HepG2 (cell line): ENCODE measurements around the gene PSMB3. TPM values are rescaled to one million over a fixed set of nuclear protein-coding genes. Genes with fewer than 3 reads are reported as not detected.

Experiments
- ATF7 ChIP-seq, 2 experiments: fragments of 450-650 bp in 1 of 2; sonication (generic) in 1 of 2; formaldehyde crosslinking in 1 of 2; IDR thresholded peaks; 2 replicates each; pipeline versions ENCODE4 v1.4.0 to v1.6.1; 2016 to 2020; ENCODE audit warnings: antibody characterized with exemption in 1 of 2, mild to moderate bottlenecking in 1 of 2, missing genetic modification reagents in 1 of 2
- CEBPB ChIP-seq: IDR thresholded peaks from 2 replicates; pipeline ENCODE4 v1.6.1; 2011; ENCODE audit warnings: low read depth, low read length, improper control_type of control experiment, borderline replicate concordance
- CENPT ChIP-seq: sonication (generic); formaldehyde crosslinking; IDR thresholded peaks from 2 replicates; pipeline ENCODE4 v1.8.0; 2022; ENCODE audit warnings: low read depth, mild to moderate bottlenecking, moderate library complexity, missing genetic modification reagents
- FOXO1 ChIP-seq: sonication (generic); formaldehyde crosslinking; IDR thresholded peaks from 2 replicates; pipeline ENCODE4 v1.4.0; 2020; ENCODE audit warnings: missing genetic modification reagents
- HMG20B ChIP-seq: conservative IDR thresholded peaks from 2 replicates; pipeline ENCODE4 v1.6.1; 2016; ENCODE audit warnings: missing genetic modification reagents, missing compliant biosample characterization
- HOXA9 ChIP-seq: sonication (generic); formaldehyde crosslinking; IDR thresholded peaks from 2 replicates; pipeline ENCODE4 v1.8.1; 2022; ENCODE audit warnings: missing genetic modification reagents, mild to moderate bottlenecking, moderate library complexity, borderline replicate concordance
- MAFF ChIP-seq: IDR thresholded peaks from 2 replicates; pipeline ENCODE4 v1.6.1; 2011; ENCODE audit warnings: low read depth, low read length, improper control_type of control experiment
- MEIS2 ChIP-seq: sonication (generic); formaldehyde crosslinking; IDR thresholded peaks from 2 replicates; pipeline ENCODE4 v1.9.0; 2021; ENCODE audit warnings: mild to moderate bottlenecking, missing genetic modification reagents
- MTA1 ChIP-seq: sonication (generic); formaldehyde crosslinking; IDR thresholded peaks from 2 replicates; pipeline ENCODE4 v1.4.0; 2020; ENCODE audit warnings: missing genetic modification reagents, mild to moderate bottlenecking, borderline replicate concordance
- NFIC ChIP-seq: IDR thresholded peaks from 2 replicates; pipeline ENCODE4 v1.6.1; 2012; ENCODE audit warnings: mild to moderate bottlenecking, low read length, inconsistent platforms
- NFKBIZ ChIP-seq: IDR thresholded peaks from 2 replicates; pipeline ENCODE4 v1.6.1; 2018; ENCODE audit warnings: missing genetic modification reagents, missing compliant biosample characterization
- SAP130 ChIP-seq: IDR thresholded peaks from 2 replicates; pipeline ENCODE4 v1.6.1; 2016; ENCODE audit warnings: low read depth
- SUZ12 ChIP-seq: fragments of 150-350 bp; IDR thresholded peaks from 2 replicates; pipeline ENCODE4 v1.6.1; 2014; ENCODE audit warnings: low read depth, low read length
- TCF12 ChIP-seq, 2 experiments: fragments of 450-650 bp in 1 of 2; sonication (generic) in 1 of 2; formaldehyde crosslinking in 1 of 2; IDR thresholded peaks; 2 replicates each; pipeline versions ENCODE4 v1.6.1 to v1.8.0; 2017 to 2022; ENCODE audit warnings: antibody characterized with exemption in 1 of 2, mild to moderate bottlenecking in 1 of 2, missing genetic modification reagents in 1 of 2, moderate library complexity in 1 of 2
- ZNF577 ChIP-seq: sonication (generic); formaldehyde crosslinking; IDR thresholded peaks from 2 replicates; pipeline ENCODE4 v1.4.0; 2020; ENCODE audit warnings: mild to moderate bottlenecking, low read depth, missing genetic modification reagents, borderline replicate concordance
- ZNF776 ChIP-seq: sonication (generic); formaldehyde crosslinking; IDR thresholded peaks from 2 replicates; pipeline ENCODE4 v1.4.0; 2020; ENCODE audit warnings: mild to moderate bottlenecking, missing genetic modification reagents
- ZNF841 ChIP-seq: sonication (generic); formaldehyde crosslinking; IDR thresholded peaks from 2 replicates; pipeline ENCODE4 v1.8.1; 2023; ENCODE audit warnings: missing genetic modification reagents, borderline replicate concordance
- ZSCAN21 ChIP-seq: sonication (generic); formaldehyde crosslinking; IDR thresholded peaks from 2 replicates; pipeline ENCODE4 v1.8.0; 2022; ENCODE audit warnings: mild to moderate bottlenecking, missing genetic modification reagents, moderate library complexity, borderline replicate concordance
- polyA plus RNA-seq, 8 experiments: library from polyadenylated mRNA; depleted of rRNA in 3 of 8; stranded (reverse) in 7 of 8; unstranded in 1 of 8; fragments of >200 nt; fragmentation: Illumina TruSeq in 4 of 8; extraction: Trizol in 4 of 8; gene quantifications; 2 replicates each; pipeline versions ENCODE4 v1.2.1 to v1.2.3, GENCODE V29; 2011 to 2016; ENCODE audit warnings: low read depth in 4 of 8, missing spikeins in 1 of 8, mixed read lengths in 1 of 8; ENCODE audit not compliant: insufficient read depth in 1 of 8
- total RNA-seq, 5 experiments: library from RNA; depleted of rRNA; stranded (reverse); fragments of >200 nt; fragmentation: Illumina TruSeq; extraction: Trizol; gene quantifications; 2 replicates each; pipeline ENCODE4 v1.2.3, GENCODE V29; 2016; ENCODE audit warnings: low read depth in 1 of 5
- TF ChIP-seq, protein P1 (sequence below): sonication (generic); formaldehyde crosslinking; IDR thresholded peaks from 2 replicates; pipeline ENCODE4 v1.5.0; 2020; ENCODE audit warnings: mild to moderate bottlenecking, missing genetic modification reagents, borderline replicate concordance
- TF ChIP-seq, protein P2 (sequence below): sonication (generic); formaldehyde crosslinking; IDR thresholded peaks from 2 replicates; pipeline ENCODE4 v1.5.1; 2020; ENCODE audit warnings: mild to moderate bottlenecking, missing genetic modification reagents, borderline replicate concordance

The PSMB3 gene
- total and polyA plus RNA-seq, 2 of the 13 experiments (the other 11 are each of a cell fraction or from before 2014, with no cell fraction given), result 366 to 517 TPM

GRCh38 chr17:38751808-38752307 lies 683 bp upstream of the PSMB3 start (continued):
- TF ChIP-seq, protein P1, sequence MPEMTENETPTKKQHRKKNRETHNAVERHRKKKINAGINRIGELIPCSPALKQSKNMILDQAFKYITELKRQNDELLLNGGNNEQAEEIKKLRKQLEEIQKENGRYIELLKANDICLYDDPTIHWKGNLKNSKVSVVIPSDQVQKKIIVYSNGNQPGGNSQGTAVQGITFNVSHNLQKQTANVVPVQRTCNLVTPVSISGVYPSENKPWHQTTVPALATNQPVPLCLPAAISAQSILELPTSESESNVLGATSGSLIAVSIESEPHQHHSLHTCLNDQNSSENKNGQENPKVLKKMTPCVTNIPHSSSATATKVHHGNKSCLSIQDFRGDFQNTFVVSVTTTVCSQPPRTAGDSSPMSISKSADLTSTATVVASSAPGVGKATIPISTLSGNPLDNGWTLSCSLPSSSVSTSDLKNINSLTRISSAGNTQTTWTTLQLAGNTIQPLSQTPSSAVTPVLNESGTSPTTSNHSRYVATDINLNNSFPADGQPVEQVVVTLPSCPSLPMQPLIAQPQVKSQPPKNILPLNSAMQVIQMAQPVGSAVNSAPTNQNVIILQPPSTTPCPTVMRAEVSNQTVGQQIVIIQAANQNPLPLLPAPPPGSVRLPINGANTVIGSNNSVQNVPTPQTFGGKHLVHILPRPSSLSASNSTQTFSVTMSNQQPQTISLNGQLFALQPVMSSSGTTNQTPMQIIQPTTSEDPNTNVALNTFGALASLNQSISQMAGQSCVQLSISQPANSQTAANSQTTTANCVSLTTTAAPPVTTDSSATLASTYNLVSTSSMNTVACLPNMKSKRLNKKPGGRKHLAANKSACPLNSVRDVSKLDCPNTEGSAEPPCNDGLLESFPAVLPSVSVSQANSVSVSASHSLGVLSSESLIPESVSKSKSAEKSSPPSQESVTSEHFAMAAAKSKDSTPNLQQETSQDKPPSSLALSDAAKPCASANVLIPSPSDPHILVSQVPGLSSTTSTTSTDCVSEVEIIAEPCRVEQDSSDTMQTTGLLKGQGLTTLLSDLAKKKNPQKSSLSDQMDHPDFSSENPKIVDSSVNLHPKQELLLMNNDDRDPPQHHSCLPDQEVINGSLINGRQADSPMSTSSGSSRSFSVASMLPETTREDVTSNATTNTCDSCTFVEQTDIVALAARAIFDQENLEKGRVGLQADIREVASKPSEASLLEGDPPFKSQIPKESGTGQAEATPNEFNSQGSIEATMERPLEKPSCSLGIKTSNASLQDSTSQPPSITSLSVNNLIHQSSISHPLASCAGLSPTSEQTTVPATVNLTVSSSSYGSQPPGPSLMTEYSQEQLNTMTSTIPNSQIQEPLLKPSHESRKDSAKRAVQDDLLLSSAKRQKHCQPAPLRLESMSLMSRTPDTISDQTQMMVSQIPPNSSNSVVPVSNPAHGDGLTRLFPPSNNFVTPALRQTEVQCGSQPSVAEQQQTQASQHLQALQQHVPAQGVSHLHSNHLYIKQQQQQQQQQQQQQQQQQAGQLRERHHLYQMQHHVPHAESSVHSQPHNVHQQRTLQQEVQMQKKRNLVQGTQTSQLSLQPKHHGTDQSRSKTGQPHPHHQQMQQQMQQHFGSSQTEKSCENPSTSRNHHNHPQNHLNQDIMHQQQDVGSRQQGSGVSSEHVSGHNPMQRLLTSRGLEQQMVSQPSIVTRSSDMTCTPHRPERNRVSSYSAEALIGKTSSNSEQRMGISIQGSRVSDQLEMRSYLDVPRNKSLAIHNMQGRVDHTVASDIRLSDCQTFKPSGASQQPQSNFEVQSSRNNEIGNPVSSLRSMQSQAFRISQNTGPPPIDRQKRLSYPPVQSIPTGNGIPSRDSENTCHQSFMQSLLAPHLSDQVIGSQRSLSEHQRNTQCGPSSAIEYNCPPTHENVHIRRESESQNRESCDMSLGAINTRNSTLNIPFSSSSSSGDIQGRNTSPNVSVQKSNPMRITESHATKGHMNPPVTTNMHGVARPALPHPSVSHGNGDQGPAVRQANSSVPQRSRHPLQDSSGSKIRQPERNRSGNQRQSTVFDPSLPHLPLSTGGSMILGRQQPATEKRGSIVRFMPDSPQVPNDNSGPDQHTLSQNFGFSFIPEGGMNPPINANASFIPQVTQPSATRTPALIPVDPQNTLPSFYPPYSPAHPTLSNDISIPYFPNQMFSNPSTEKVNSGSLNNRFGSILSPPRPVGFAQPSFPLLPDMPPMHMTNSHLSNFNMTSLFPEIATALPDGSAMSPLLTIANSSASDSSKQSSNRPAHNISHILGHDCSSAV (CRISPR knock-in tag), result peak; percentile 88; the same call in 1 of the 2 replicates
- peak; percentile 48 for TF ChIP-seq ZNF776 (CRISPR knock-in tag)
- no peak for TF ChIP-seq NFIC
- TF ChIP-seq MEIS2 (CRISPR knock-in tag), result no peak
- peak; percentile 34; the same call in 1 of the 2 replicates for TF ChIP-seq SAP130 (CRISPR knock-in tag)
- TF ChIP-seq ZSCAN21, result peak; percentile 37; the same call in 1 of the 2 replicates
- TF ChIP-seq HOXA9 (CRISPR knock-in tag), result 0 out of 2 replicates have a peak, but pooled peaks have one; percentile 54
- TF ChIP-seq TCF12 (IDR thresholded peaks at IDR 0.05), result no peak
- TF ChIP-seq TCF12 (CRISPR knock-in tag; IDR thresholded peaks at IDR 0.05), result no peak; the same call in 1 of the 2 replicates
- 0 out of 2 replicates have a peak, but pooled peaks have one; percentile 23 for TF ChIP-seq NFKBIZ
- peak; percentile 53; the same call in 1 of the 2 replicates for TF ChIP-seq MTA1 (CRISPR knock-in tag)
- no peak for TF ChIP-seq CENPT (CRISPR knock-in tag)
- TF ChIP-seq ATF7 (IDR thresholded peaks at IDR 0.05), result no peak
- TF ChIP-seq ATF7 (CRISPR knock-in tag; IDR thresholded peaks at IDR 0.05), result no peak; the same call in 1 of the 2 replicates
- TF ChIP-seq MAFF, result no peak
- no peak for TF ChIP-seq ZNF577
- no peak for TF ChIP-seq SUZ12
- TF ChIP-seq HMG20B, result 0 out of 2 replicates have a peak, but pooled peaks have one; percentile 37
- no peak for TF ChIP-seq ZNF841
- TF ChIP-seq CEBPB, result peak; percentile 91
- TF ChIP-seq, protein P2, sequence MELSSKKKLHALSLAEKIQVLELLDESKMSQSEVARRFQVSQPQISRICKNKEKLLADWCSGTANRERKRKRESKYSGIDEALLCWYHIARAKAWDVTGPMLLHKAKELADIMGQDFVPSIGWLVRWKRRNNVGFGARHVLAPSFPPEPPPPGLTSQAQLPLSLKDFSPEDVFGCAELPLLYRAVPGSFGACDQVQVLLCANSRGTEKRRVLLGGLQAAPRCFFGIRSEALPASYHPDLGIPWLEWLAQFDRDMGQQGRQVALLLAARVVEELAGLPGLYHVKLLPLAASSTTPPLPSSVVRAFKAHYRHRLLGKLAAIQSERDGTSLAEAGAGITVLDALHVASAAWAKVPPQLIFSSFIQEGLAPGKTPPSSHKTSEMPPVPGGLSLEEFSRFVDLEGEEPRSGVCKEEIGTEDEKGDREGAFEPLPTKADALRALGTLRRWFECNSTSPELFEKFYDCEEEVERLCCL (CRISPR knock-in tag), result 0 out of 2 replicates have a peak, but pooled peaks have one; percentile 39
- 0 out of 2 replicates have a peak, but pooled peaks have one; percentile 50 for TF ChIP-seq FOXO1 (CRISPR knock-in tag)
